Measurements from ENCODE around the gene TSPAN5.
"Not testable (repeated sequence)": the region's sequence is repeated elsewhere in the genome, so short reads cannot be mapped to it uniquely, and the experiment has no call there.

Gene TSPAN5

DNA sequence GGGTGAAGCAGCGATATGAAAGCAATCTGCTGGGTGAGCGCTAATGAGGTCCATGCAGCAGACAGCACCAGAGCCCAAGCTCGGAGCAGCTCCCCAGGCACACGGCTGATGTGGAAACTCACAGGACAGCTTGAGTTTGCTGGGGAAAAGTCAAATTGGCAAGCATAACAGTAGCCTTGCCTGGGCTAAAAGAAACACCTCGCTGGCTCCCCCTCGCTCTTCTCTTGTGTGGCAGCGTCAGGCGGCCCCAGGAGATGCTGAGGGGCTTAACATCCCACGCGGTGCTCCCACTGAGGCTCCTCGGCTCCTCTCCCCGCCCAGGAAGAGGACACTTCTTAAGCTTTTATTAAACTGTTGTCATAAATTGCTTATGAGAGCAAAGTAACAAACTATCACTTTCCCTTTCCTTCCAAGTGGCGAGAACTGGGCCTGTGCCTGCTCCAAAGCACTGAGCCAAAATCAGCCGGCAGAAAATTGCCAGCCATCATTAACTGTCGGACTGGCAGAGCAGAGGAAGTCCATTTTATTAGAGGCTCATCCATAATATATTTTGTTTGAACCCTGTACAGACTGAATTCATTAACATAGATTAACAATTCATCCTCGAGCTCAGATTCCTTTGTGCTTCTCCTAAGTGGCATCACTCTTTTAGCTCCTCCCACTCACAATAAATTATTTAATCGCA, 111.4 kb downstream of the TSPAN5 start:
- peak; percentile 59 for DNase-seq (ENCODE audit: low read depth)

GRCh38 chr4:98544818-98545414, 113.5 kb downstream of the TSPAN5 start:
- DNase-seq (ENCODE audit: low read depth), result no peak

- DNase-seq (ENCODE audit: low read depth), result no peak
Observed at GRCh38 chr4:98544141-98544817, 114.1 kb downstream of the TSPAN5 start.

DNA sequence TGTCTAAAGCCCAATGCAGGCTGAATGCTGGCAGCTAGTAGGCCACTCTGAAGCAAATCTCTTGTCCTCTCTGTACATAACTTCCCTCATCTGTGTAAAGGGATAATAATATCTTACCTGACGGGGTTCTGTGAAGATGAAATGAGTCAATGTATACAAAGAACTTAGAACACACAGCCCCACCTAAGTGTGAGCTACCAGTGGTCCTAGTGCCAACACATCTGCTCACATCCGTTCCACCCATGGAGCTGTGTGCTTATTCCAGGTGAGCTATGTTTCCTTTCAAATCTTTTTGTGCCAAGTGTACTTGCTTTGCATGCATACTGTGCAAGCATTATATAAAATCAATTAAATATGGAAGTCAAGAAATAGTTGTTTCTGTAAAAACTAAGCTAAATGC, 116.4 kb downstream of the TSPAN5 start:
- no peak for DNase-seq (ENCODE audit: low read depth)

DNA sequence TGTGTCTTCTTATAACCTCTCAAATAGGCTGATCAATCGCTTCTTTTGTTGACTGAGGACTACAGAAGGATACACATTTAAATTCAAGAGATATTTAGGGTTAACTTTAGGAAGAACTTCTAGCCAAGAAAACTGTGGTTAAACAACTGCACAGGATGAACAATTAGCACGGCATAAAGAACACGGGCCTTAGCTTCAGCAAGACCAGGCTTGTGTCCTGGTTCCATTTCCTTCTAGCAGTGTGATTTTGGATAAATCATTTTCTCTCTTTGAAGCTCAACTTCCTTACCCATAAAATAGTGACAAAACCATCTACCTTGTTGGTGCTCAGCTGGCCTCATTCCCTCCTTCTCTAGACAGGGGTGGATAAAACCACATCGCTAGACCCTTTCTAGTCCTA, 117.6 kb downstream of the TSPAN5 start:
- DNase-seq (ENCODE audit: low read depth), result no peak

DNA sequence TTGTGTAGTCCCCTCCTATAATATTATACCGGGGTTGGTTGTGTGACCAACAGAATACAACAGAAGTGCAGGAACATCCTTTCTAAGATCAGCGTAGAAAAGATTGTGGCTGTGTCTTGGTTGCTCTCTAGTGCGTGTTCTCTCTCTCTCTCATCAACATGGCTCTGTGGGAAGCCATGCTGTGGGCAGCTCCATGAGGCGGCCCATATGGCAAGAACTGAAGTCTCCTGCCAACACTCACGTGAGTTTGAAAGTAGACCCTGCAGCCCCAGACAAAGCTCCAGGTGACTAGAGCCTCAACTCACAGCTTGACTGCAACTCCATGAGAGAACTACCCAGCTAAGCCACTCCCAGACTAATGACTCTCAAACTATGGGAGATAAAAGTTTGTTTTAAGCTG, 118.7 kb downstream of the TSPAN5 start:
- no peak for DNase-seq (ENCODE audit: low read depth)

DNA sequence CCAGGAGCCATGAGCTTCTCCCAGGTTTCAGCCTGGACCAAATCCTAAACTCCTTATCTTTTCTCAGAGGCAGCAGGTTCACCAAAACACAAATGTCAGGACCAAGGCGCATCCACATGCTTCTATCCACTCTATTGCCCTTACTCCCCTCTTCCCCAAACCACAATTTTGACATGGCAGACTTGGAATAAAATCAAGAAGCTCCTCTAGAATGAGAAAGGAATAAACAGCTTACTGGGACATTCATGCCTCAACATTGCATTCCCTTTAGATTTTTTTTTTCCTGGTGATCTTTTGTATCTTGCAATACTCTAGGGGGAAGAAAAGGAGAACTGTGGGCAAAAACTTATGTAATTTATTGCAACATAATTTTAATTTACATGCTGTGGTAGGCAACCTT, 119.1 kb downstream of the TSPAN5 start:
- DNase-seq (ENCODE audit: low read depth), result no peak

GRCh38 chr4:98536631-98537030, 121.8 kb downstream of the TSPAN5 start:
- no peak for DNase-seq (ENCODE audit: low read depth)

DNA sequence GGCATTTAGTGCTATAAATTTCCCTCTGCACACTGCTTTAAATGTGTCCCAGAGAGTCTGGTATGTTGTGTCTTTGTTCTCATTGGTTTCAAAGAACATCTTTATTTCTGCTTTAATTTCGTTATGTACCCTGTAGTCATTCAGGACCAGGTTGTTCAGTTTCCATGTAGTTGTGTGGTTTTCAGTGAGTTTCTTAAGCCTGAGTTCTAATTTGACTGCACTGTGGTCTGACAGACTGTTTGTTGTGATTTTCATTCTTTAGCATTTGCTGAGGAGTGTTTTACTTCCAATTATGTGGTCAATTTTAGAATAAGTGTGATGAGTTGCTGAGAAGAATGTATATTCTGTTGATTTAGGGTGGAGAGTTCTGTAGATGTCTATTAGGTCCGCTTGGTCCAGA, 124.3 kb downstream of the TSPAN5 start:
- not testable (repeated sequence) for DNase-seq (ENCODE audit: low read depth)

DNA sequence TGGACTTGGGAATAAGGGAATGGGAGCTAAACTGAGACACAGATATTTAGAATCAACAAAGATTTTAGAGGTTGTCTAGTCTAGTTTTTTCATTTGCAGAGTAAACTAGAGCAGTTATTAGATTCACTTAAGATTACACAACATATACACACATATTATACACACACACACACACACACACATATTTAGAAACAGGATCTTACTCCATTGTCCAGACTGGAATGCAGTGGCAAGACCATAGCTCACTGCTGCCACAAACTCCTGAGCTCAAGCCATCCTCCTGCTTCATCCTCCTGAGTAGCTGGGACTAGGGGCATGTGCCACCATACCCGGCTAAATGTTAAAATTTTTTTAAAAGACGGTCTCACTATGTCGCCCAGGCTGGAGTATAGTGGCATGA, 127.8 kb downstream of the TSPAN5 start:
- DNase-seq (ENCODE audit: low read depth), result no peak

- DNase-seq (ENCODE audit: low read depth), result no peak
Observed at GRCh38 chr4:98529970-98530569, 128.3 kb downstream of the TSPAN5 start.

- no peak for DNase-seq (ENCODE audit: low read depth)
Observed at GRCh38 chr4:98528882-98529281, 129.5 kb downstream of the TSPAN5 start.

DNA sequence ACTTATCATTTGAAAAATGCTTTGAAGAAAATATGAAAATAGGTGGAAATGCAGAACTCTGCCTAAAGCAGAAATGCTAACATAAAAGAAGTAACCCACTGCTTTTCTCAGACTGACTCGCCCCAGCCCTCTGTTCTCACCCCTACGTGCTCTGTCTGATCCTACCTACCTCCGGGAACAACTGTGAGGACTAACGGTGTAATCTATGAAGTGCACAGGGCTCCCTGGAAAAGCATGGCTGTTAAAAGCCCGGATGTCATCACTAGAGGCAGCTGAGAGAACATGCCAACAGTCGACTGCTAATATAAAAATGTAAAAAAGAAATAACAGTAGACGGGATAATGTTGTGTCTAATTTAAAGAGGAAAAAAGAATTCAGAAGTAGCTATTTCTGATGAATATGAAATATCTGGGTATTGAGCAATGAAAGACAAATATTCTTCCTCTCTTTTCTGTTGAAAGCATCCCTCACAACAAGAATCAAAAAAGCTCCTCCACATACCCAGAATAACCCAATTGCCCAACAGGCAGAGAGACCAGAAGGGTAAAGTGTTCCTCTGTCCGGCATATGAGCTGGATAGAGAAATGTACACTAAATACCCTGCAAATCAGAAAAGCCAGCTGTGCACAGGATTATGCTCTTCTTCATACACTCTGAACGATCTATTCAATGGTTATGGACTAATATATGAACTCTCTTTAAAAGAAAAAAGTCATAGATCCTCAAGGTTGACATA, 130.7 kb downstream of the TSPAN5 start:
- no peak for DNase-seq (ENCODE audit: low read depth)

DNA sequence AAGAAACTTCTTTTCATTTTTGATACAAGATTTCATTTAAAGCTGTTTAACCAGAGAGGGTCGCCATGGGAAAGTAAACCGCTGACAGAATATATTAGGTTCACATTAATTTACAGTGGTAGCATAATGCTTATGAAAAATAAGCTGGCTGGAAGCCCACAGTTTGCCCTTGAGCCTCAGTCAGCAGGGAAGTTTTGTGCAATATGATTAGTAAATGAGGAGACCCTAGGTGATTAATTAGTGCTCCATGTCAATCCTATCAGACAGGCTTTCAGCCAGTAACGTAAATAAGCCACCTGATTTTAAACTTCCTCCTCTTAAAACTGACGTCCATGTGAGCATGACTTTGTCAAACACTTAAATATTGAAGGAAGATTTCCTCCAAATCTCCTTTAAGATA, 134.2 kb downstream of the TSPAN5 start:
- DNase-seq (ENCODE audit: low read depth), result no peak

DNA sequence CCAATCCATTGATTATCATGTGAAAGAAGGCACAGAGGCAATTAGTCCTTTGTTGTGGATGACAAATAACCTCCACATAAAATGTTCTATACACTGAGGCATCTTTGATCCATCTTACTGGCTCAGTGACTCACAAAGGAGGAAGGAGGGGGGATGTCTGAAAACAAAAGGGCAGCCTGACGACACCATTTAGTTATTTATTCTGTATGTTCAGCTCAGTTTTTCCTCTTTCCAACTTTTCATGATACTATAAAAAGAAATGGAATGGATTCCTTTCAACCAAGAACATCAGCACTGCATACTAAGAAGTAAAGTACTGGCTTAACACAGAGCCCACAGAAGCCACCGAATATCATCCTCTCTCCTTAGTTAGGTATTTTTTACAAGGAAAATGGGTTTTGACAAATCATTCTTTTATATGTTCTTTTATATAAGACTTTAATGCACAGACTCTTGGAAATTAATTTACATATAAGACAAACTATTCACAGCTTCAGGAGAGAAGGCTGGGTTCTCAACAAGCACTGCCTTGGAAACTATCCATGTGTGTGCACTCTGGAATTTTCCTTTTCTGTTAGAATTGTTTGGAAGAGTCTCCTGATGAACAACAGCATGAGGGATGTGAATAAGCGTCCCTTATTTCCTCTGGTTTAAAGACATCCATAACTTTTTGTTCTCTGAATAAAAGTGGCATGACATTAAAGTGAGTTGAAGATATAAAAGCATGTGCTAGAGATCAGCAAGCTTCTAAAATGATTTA, 135.6 kb downstream of the TSPAN5 start:
- peak; percentile 44 for DNase-seq (ENCODE audit: low read depth)

GRCh38 chr4:98522062-98522461, 136.3 kb downstream of the TSPAN5 start:
- DNase-seq (ENCODE audit: low read depth), result no peak

GRCh38 chr4:98521486-98521885, 136.9 kb downstream of the TSPAN5 start:
- DNase-seq (ENCODE audit: low read depth), result no peak

- no peak for DNase-seq (ENCODE audit: low read depth)
Observed at GRCh38 chr4:98519268-98519977, 139.0 kb downstream of the TSPAN5 start.

DNA sequence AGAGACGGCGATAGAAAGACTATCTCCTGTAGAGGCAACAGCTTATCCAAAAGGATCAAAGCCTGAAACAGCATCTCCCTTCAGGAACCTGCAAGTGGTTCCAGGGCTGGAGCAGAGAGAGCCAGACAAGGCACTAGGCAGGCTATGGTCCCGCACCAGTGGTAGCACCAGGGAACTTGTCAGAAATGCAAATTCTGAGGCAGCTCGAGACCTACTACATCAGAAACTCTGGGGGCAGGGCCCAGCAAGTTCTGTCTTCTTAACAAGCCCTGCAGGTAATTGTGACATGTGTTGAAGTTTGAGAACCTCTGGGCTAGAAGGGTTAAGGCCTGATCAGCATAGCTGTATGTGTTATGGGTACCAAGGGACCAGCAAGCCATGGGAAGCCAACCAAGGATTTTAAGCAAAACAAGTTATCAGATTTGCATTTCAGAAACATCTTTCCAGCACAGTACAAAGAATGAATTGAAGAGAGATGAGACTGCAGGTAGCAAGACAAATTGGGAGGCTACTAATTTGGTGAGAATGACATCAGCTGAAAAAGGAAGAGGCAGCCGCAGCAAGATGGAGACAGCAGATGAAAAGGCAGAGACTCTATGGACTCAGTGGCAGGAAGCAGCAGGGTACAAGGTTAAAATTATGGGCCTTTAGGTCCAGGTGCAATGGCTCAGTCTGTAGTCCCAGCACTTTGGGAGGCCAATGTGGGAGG, 139.7 kb downstream of the TSPAN5 start:
- DNase-seq (ENCODE audit: low read depth), result no peak
